ENCODE results near the gene FRMD7.
"Not testable (repeated sequence)": the region's sequence is repeated elsewhere in the genome, so short reads cannot be mapped to it uniquely, and the experiment has no call there.

FRMD7 gene, protein sequence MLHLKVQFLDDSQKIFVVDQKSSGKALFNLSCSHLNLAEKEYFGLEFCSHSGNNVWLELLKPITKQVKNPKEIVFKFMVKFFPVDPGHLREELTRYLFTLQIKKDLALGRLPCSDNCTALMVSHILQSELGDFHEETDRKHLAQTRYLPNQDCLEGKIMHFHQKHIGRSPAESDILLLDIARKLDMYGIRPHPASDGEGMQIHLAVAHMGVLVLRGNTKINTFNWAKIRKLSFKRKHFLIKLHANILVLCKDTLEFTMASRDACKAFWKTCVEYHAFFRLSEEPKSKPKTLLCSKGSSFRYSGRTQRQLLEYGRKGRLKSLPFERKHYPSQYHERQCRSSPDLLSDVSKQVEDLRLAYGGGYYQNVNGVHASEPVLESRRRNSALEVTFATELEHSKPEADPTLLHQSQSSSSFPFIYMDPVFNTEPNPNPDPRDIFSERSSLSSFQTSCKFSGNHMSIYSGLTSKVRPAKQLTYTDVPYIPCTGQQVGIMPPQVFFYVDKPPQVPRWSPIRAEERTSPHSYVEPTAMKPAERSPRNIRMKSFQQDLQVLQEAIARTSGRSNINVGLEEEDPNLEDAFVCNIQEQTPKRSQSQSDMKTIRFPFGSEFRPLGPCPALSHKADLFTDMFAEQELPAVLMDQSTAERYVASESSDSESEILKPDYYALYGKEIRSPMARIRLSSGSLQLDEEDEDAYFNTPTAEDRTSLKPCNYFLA

DNA sequence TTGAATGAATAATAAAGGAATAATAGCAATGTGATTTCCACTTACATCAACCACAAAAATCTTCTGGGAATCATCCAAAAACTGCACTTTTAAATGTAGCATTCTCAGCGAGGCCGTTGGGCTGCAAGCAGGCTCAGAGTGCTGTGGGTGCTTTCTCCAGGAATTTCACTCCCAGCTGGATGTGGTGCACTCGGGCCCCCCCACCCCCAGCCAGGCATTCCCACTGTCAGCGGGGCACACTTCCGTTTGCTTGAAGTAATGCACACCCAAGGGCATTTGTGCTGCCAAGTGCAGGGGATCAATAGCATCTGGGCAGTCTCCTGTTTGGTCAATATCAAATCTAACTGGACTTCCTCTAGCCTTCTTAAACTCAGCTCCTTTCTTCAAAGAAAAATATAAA is at the start of gene FRMD7:
FRMD7 (minus strand) TSS at position 278 of the 400 bp plus-strand sequence; CDS start at position 102, 176 bp downstream.
- DNase-seq (ENCODE audit: low read depth), result no peak

DNA sequence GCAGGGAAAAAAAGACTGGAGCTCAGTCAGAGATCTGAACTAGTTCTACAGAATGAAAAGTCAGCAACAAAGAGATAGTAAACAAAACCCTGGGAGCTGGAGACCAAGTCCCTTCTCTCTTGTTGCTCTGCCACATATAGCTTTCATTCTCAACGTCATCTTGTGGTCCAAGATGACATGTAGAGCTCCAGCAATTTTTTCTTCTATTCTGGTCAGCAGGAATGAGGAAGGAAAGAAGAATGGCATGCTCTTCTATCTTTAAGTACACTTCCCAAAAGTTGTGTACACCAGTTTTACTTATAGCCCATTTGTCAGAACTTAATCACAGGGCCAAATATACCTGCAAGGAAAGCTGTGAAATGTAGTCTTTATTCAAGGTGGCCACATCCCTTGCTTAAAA is 45.8 kb upstream of the FRMD7 start:
- no peak for DNase-seq (ENCODE audit: low read depth)

DNA sequence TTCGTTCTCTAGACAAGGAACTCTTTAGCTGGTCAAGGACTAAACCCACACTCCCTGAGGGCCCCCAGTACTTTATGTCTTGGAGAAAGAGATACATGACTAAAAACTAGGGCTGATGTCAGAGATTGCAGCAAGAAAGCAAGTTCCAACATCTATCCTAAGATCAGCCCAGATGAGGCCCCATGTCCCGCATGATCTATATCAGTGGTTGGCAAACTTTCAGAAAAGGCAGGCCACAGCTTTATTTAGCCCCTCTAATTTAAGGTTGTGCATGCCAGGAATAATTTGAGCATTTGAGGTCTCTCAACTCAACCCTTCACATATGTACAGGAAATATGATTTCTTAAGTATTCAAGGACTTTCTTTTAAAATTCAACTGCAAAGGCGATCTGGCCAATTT is 44.1 kb upstream of the FRMD7 start:
- DNase-seq (ENCODE audit: low read depth), result no peak

DNA sequence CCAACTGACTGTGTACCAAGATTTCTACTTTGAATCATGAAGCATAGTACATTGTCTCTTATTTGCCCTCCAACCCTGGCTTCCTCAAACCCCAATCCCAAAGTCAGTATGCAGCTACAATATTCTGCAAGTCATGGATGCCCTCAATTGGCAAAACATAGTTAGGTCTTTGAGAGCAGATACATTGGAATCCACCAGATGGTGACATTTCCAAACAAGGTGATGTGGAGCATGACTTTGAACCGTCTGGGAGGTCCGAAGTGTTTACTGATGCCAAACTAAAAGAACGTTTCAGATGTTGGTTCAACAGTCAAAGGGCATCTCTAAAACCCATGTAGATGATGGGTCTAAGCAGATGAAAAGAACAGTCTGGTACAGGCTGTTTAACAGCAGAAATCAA is 43.7 kb upstream of the FRMD7 start:
- DNase-seq (ENCODE audit: low read depth), result no peak

DNA sequence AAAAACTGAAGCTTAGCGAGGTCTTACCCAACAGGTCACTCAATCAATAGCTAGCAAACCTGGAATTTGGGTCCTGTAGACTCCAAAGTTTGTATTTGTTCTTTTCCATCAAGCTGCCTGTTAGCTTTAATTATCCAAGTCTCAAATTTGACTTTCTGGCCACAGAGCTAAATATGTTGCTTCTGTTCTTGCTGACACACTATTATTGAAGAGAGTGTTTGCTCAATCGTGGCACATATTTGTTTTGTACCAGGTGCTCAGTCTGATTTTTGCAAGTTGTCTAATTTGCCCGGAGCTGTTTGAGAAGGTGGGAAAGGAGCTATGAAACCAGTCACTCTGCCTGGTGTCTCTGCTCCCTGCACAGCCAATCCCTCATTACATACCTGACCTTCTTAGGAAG is 41.7 kb upstream of the FRMD7 start:
- DNase-seq (ENCODE audit: low read depth), result no peak

DNA sequence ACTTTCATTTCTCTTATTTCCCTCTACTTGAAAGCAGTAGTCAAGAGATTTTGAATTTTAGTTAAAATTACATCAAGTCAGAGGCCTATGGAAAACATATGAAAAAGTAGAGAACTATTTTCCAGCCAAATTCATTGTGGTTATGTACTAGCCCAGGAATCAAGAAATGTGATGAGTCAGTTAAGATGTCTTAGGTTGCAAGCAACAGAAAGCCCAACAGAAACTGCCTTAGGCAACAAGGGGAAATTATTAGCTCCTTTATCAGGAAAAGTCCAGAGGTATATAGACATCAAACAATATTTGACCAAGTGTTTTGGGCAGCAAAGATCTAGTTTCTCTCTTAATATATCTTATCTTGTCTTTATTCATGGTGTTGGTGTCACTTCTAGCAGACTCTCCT is 37.8 kb upstream of the FRMD7 start:
- no peak for DNase-seq (ENCODE audit: low read depth)

DNA sequence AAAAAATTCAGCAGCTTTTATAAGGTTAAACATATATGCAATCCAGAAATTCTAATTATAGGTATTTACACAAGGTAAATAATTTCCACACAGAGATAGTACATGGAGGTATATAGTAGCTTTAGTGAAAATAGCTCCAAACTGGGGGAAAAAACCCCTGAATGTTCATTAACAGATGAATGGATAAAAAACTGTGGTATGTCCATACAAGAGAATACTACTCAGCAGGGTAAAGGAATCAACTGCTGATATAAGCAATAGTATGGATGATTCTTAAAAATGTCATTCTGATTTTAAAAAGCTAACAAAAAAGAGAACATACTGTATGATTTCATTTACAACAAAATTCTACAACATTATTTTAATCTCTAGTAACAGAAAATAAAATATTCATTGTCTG is 37.2 kb upstream of the FRMD7 start:
- DNase-seq (ENCODE audit: low read depth), result no peak

DNA sequence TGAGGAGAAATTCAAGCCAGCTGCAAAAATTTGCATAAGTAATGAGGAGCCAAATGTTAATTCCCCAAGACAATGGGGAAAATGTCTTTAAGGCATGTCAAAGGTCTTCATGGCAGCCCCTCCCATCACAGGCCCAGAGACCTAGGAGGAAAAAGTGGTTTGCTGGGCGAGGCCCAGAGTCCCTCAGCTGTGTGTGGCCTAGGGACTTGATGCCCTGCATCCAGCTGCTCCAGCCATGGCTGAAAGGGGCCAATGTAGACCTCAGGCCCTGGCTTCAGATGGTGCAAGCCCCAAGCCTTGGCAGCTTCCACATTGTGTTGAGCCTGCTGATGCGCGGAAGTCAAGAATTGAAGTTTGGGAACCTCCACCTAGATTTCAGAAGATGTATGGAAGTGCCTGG is 35.3 kb upstream of the FRMD7 start:
- DNase-seq (ENCODE audit: low read depth), result not testable (repeated sequence)

DNA sequence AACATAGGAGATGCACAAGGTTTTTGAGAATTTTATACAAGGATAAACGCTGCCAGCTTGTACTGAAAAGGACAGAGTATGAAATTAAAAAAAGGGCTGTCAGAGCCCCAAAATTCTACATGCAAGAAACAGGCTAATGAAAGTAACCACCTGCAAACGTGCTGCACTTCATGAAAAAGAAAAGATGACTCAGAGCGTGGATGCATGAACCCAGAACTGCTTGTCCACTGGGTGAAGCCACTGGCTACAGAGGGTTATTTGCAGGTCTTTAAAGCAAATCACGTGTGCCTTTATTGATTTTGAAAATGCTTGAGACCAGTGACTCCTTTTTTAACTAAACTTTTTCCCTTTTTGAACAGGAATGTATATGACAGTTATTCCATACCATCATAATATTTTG is 25.3 kb upstream of the FRMD7 start:
- DNase-seq (ENCODE audit: low read depth), result no peak

DNA sequence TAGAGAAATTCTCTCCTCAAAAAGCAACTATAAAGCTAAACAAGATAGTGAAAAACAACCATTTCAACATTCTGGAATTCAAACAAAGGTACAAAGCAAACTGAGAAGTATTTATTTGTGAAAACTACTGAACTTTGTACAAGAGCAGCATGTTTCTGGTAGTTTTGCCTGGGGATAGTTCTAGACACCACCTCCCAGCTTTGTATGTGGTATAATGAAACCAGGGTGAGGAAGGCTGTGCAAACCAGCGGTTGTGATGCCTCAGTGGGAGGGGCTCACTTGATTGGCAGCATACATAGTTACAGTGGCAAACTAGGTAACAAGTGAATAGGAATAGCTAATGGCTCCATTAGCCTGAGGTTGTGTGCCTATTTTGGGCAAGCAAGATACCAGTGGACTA is 18.6 kb upstream of the FRMD7 start:
- DNase-seq (ENCODE audit: low read depth), result no peak

DNA sequence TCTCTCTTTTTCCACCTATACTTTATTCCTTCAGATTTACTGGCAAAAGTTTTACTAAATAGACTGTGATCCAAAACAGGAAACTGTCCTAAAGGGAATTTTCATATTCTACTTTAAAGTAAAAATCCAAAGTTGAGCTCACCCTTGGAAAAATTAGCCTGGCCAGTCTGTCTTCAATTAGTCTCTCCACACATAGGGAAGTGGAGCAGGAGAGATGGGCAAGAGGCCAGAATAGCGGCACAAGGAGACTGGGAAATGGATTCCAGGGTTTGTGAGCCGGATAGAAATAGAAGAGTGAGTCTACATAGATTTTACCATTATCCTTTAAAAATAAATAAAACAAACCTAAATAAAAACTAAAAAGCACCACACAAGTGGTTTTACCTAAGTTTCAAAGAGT is 16.2 kb upstream of the FRMD7 start:
- DNase-seq (ENCODE audit: low read depth), result no peak

DNA sequence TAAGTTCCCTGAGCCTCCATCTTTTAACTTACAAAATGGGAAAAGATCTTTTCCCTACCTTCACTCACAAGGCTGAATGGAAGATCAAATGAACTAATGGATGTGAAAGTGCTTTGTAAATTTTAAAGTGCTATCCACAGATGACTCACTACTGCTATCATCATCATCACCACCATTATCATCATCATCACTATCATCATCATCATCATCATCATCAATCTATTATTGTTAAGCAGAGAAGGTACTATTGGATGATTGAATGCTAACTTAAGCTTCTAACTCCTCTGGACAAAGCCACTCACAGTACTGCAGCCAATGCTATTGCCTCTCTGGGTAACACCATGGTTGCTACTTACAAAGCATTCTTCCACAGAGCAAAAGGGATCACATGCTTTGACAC is 1.9 kb downstream of the FRMD7 start:
- DNase-seq (ENCODE audit: low read depth), result no peak

DNA sequence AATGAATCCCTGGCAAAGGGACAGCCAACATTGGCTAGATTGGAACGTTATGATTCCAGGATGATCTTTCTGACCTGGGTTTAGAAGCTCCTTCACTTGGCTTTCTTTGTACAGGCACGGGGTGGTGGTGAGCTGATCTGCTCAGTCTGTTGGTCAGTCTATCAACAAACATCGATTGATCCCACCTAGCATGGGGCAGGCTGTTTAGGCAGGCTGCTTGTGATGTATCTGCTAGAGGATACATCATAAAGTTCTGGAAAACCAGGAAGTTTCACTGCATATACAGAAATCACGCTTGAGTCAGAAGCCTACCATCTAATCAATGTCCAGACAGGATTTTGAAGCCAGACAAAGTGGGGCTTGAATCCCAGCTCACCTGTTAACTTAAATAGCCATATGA is 6.9 kb downstream of the FRMD7 start:
- no peak for DNase-seq (ENCODE audit: low read depth)

DNA sequence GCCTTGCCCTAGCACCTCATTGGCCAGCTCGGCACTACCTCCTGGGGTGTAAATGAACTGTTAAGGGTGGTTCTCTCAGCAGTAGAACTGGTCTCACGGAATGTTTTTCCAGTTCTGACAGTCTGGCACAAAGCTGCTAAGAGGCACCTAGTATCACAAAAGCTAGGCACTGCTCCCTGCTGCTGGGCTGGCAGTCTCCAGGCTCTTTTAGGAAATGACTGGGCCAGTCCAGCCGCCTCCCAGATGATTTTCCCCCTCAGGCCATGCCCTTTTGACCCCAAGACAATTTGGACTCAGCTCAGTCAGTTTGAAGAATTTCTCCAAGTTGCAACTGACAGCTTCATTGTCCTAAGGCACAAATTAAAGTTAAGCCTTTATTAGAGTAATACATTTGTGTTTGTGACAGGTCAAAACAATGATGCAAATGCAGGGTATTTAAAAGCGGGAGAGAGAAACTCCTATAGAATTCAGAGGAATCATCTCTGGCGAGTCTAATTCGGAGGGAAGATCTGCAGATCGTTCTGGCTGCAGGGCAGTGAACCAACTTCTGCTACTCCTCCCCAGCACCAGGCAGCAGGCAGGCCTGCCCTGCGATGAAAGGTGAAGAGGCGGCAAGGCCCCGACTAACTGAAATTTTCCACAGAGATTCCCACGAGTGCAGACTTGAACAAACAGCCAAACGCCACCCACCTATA is 7.9 kb downstream of the FRMD7 start:
- no peak for DNase-seq (ENCODE audit: low read depth)

DNA sequence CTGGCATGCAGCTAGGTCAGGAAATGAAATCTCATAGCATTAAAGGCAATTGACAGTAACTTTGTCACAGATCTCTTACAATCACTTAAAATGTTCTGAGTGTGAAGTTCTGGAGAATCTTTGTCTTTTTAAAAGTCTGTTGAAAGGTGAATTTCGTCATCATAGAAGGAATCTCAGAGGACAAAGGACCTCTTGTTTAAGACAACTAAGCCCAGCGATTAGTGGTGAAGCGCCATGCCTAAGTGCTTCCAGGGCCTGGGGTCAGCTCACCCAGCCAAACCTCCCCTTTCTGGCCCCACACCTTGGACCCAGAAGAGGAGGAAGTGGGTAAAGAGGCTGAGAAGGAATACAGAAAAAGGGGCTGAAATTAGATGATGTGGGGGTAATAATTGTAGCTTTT is 8.5 kb downstream of the FRMD7 start:
- DNase-seq (ENCODE audit: low read depth), result no peak

DNA sequence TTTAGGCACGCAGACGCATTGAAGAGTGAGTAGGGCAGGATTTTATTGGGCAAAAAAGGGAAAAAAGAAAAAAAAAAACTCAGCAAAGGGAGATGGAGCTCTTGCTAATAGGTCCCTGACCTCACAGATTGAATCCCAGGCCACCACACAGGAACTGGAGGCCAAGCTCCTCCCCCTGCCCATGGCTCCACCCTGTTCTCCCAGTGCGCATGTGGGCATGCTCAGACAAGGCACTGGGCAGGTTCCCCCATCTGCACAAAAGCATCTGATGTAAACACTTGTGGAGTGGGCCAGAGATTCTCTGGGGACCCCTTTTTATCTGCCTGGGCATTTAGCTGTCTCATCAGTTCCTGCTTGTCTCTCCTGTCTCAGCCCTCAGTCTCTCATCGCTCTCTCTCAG is 9.5 kb downstream of the FRMD7 start:
- peak; percentile 0 for DNase-seq (ENCODE audit: low read depth)

DNA sequence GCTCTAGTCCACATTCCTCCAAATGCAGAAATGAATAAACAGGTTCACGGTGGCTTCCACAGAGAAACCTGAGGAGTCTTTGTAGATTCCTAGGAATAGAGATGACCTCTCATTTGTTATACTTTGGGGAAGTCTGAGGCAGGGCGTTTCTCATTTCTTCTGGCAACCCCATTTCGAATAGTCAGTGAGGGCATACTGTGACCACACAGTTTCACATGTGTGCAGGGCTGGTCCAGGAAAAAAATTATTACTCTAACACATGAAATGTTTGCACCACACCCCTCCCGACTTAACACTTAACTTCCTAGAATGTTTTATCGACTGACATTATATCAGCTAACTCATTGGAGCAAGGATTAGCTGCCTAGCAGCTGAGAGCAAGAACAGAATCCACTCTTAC is 12.0 kb downstream of the FRMD7 start:
- no peak for DNase-seq (ENCODE audit: low read depth)

DNA sequence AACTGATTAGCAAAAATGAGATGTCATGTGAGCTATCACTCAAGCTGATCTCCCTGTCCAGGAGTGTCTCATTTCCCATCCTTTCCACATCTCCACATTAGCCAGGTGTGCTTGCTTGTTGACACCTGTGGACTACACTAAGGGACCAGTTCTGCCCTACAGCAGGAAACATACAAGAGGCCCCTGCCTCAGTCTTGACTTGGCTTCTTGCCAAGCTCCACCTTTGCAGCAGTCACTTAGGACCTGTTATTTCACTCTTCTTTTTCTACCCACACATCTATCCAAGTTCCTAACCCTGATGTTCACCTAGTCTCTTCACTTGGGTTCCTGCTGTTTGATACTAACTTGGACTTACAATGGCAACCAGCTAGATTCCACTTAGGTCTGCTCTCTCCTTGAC is 13.2 kb downstream of the FRMD7 start:
- no peak for DNase-seq (ENCODE audit: low read depth)

DNA sequence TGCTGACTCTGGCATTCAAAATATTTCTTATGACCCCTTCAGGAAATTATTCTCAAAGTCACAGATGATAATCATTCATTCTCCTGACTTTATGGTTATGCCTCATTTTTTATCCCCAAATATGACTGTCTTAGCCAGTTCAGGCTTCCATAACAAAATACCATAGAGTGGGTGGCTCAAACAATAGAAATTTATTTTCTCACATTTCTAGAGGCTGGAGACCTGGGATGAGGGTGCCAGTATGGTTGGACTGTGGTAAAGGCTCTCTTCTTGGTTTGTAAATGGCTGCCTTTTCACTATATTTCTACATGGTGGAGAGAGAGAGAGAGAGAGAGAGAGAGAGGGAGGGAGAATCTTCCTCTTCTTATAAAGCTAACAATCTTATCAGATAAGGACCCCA is 20.5 kb downstream of the FRMD7 start:
- DNase-seq (ENCODE audit: low read depth), result no peak

DNA sequence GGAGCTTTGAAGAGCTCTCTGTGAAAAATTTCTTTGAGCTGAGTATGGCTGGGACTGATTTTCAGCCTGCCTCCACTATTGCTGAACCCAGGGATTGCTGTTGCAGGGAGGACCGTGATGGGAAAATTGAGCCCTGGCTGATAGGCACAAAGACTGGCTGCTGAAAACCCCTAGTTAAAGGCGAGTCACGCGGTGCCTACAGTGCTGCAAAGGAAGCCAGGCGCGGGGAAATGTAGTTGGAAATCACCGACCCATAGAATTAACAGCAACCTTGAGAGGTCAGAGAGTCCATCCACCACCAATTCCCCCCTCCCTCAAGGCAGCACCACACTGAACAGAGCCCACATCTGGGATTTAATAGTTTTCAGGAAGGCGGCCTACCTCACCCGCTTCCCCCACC is 26.0 kb downstream of the FRMD7 start:
- no peak for DNase-seq (ENCODE audit: low read depth)

DNA sequence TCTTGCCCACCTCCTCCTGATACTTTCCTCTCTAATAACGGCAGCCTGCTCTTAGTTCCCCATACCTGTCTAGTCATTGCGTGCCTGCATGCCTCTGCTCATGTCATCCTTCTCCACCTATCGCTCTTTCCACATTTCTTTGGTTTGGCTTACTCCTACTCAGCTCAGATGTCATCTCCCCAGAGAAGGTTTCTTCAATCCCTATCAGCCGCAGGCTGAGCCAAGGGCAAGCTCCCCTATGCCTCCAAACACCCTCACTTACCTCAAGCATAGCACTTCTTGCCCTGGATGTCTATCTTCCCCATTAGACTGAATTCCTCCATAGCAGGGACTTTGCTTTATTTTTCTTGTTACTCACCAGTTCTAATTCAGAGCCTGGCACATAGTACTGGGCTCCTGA is 26.6 kb downstream of the FRMD7 start:
- DNase-seq (ENCODE audit: low read depth), result no peak

DNA sequence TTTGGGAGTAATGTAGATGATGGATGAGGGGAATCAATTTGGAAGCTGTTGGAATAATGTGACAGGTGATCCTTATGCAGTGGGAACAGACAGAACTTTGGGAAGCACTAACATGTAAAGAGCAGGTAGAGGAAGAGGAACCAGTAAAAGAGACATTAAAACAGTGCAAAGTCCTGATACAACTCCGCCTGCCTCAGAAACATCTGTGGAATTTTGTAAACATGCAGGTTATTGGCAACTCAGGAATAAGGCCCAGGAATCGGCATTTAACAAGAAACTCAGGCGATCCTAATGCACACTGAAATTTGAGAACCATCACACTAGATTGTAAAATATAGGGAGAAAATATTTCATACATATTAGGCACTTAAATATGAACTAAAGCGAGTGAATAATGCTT is 29.1 kb downstream of the FRMD7 start:
- not testable (repeated sequence) for DNase-seq (ENCODE audit: low read depth)

DNA sequence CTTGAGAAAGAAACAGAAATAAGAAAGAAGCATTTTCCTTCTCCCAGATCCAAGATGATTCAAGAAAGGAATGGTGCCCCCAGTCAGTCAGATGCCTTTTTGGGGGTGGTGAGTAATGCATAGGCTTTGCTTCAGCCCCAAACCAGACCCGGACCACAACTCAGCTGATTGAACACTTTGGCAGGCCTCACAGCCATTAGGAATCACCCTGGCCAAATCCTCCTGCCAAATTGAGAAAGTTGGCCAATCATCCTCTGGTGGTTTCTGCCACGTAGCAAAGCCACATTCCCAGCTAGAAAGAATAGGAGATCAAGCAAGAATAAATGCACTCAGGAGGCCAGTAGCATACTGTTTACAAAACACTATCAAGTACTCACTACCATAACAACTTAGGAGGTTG is 33.7 kb downstream of the FRMD7 start:
- DNase-seq (ENCODE audit: low read depth), result no peak
